ENCODE results near the gene ONECUT3.

ONECUT3 gene

GRCh38 chr19:1742989-1743696 is 10.2 kb upstream of the ONECUT3 start:
- no peak for DNase-seq

- DNase-seq = no peak
These were observed 9.1 kb upstream of the ONECUT3 start for GRCh38 chr19:1744133-1744665.

GRCh38 chr19:1744822-1745563 is 8.3 kb upstream of the ONECUT3 start:
- DNase-seq = no peak

- DNase-seq = no peak
These were observed 7.7 kb upstream of the ONECUT3 start for GRCh38 chr19:1745589-1746031.

DNA sequence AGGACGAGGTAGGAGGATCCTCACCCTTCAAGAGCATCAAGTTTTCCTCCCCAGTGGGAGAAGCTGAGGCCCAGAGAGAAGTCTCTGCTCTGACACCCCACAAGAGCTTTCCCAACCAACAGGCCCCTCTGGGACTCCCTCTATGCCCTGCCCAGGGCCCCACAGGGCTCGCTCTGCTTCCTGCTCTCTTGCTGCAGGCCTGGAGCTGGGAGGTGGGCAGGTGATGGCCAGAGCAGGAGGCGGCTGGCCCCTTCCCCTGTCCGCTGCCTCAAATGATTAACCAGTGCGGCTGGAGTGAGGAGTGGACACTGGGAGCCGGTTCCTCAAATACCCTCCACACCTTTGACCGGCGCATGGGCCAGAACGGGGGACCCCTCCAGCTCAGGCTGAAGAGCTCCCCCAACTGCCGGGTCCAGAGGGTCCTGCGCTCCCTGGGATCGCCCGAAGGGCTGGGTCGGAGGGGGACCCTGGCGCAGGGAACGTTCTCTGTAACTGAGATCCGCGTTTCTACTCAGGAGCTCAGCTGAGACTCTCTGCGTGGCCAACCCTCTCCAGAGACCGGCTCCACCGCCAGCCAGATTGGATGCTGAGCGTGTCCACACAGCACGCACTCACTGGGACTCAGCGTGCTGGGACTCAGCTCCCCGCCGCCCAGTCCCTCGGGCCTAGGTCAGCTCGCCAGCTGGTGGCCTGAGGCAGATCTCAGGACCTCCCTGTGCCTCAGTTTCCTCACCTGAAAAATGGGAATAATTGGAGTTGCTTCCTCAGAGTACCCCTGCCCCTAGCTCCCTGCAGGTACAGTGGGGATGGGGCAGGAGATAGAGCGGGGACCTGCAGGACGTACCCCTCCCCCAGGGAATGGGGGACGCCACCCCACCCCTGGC is 6.7 kb upstream of the ONECUT3 start:
- DNase-seq = no peak

GRCh38 chr19:1747285-1748114 is 5.8 kb upstream of the ONECUT3 start:
- DNase-seq = no peak

- DNase-seq = no peak
These were observed 5.0 kb upstream of the ONECUT3 start for GRCh38 chr19:1748115-1748872.

- DNase-seq = no peak
These were observed 4.4 kb upstream of the ONECUT3 start for GRCh38 chr19:1748873-1749341.

DNA sequence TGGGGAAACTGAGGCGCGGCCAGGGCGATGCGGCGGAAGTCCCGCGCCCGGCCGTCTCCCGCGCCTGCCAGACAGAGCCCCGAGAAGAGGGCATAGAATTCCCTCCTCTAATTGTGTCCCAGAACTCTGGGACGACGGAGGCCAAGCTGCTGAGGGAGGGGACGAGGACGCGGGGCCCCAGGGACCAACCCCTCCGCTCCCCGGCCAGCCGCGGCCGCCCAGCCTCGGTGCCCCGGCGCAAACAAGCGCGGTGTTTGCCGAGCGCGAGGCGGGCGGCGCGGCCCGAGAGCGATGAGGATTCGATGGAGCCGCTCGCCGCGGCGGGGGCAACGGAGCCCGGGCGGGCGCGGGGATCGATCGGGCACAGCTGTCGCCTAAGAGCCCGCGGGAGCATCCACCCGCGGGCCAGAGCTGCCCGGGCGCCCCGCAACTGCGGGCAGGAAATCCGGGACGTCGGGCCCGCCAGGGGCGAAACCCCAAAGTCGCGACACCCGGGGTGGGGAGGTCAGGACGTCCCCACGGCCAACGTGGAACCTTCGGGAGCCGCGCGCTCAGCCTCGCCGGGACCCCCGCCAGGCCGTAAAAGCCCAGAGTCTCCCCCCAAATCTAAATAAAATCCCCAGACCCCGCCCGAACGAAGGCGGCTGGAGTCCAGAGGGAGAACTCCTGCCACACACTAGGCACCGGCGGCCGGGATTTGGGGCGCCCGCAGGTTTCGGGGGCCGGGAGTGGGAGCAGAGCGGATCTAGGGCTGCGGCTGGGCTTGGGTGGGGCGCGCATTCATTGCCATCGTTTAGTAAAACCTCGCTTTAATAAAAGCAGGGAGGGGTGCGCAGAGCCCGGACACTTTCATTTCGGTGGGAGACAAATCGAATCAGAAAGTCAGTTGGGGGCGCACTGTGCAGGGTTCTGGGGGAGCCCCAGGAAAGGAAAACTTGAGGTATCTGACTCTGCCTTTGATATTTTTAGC is 3.6 kb upstream of the ONECUT3 start:
- DNase-seq = no peak

GRCh38 chr19:1750343-1751021 is 2.8 kb upstream of the ONECUT3 start:
- no peak for DNase-seq

- no peak for DNase-seq
These were observed 1.8 kb upstream of the ONECUT3 start for GRCh38 chr19:1751367-1752008.

- no peak for DNase-seq
These were observed 1.1 kb upstream of the ONECUT3 start for GRCh38 chr19:1752009-1752756.

GRCh38 chr19:1754018-1754635 is 821 bp downstream of the ONECUT3 start:
- no peak for DNase-seq

DNA sequence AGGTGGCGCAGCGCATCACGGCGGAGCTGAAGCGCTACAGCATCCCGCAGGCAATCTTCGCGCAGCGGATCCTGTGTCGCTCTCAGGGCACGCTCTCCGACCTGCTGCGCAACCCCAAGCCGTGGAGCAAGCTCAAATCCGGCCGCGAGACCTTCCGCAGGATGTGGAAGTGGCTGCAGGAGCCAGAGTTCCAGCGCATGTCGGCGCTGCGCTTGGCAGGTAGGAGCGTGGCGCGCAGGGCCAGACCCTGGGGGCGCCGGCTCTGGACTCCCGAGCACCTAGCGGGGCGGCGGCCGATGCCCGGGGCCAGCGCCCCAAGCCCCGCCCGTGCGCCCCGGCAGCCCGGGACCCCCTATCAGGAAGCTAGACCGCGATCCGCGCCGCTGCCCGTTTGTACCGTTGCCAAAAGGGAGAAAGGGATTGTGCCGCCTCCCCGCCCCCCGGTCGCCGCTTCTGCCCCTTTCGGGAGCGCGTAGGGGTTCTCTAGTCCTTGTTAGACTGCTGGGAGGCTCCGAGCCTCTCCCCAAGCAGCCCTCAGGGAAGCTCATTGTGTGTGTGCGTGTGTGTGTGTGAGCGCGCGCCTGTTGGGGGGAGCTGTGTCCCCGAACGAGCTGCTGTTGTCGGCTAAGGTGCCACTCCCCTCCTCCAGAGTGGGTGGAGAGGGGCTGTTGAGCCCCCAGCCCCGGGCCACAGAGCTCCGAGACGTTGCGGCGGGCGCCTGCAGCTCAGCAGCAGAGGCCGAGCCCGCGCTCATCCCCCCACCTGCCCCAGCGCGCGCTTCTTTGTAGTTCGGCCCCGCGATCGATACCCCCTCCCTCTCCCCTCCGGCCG is 1.5 kb downstream of the ONECUT3 start:
- DNase-seq = no peak

DNA sequence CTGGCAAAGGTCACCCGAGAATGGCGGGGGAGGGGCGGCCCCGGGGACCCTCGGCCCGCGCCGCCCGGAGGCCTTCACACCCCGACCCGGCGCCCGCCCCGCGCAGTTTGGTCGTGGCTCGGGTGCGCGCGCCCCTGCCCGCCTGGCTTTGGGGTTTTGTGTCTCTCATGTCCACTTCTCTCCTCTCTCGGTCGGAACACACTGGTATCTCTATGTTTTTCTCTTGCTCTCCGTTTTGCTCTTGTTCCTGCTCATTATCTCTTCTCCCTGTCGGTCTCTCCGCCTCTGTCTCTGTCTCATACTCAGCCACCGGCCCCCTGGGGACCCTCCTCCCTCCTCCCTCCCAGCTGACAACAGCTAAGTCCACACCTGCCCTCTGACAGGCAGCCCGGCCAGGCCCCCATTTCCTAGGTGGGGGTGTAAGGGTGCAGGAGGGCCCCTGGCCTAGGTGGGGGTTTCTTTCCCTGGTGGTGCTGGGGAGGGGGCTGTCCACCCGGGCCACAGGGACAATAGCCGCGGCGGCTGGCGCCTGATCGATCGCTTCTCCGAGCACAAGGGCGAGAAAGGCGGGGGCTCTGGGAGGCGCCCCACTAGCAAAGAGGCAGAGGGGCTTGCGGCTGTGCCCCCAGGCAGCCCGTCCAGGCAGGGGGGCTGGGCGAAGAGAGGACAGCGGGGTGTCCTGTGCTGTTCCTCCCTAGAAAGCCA is 2.3 kb downstream of the ONECUT3 start:
- no peak for DNase-seq

DNA sequence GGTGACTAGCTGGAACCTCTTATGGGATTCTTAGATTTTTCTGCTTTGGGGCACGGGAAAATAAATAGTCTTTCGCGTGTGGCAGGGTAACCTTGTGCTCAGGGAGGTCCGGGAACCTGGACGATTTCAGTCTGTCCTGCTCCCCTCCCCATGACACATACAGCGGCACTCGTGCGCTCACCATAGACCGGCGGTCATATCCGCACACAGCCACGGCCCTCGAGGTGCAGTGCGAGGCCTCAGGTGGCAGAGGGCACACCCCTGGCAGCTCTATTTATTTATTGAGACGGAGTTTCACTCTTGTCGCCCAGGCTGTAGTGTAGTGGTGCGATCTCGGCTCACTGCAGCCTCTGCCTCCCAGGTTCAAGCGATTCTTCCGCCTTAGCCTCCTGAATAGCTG is 3.0 kb downstream of the ONECUT3 start:
- DNase-seq = no peak

All from NCI-H2029 treated with DMSO at 0.1 percent for 48 hours (cell line).